K562 (cell line): ENCODE measurements around the gene TPI1. TPM values are rescaled to one million over a fixed set of nuclear protein-coding genes. Genes with fewer than 3 reads are reported as not detected.

Experiments used
- ATAC-seq: fragments of 200-7000 bp; cut with Tn5 transposase; 3 replicates; pipeline ENCODE4 v1.9.1; 2020; ENCODE audit warnings: moderate library complexity
- BruUV-seq: library from RNA; stranded (reverse); fragments of 400-500 nt; replicated peaks from 2 replicates; lab custom pipeline; 2021; lab: Mats Ljungman, UMichigan
- CTCF ChIA-PET: fragments of 300-600 bp; formaldehyde crosslinking; extraction: SDS; loops from one replicate; lab custom pipeline; 2021; ENCODE audit warnings: low intra/inter-chr PET ratio; lab: Yijun Ruan, JAX
- POLR2A ChIA-PET: fragments of 300-600, 350-650 bp; sonication (Branson Sonifier 250); formaldehyde crosslinking; extraction: SDS; loops from one replicate; lab custom pipeline; 2021; ENCODE audit warnings: antibody characterized with exemption, inconsistent platforms; lab: Yijun Ruan, JAX
- DNase-seq, 4 experiments: peaks; one replicate each; pipeline versions ENCODE4 v3.0.0 to v3.0.0-alpha.2; 2011 to 2018; ENCODE audit warnings: low spot score in 3 of 4, mixed read lengths in 3 of 4; ENCODE audit errors: extremely low read depth in 1 of 4
- FAIRE-seq: peaks from 2 replicates; lab custom pipeline; 2011; peaks lifted over from hg19 to GRCh38; lab: Jason Lieb, UNC
- H2AFZ ChIP-seq: 2 replicates; pipeline ENCODE4 v1.6.0; 2011; ENCODE audit warnings: low read depth, low read length, control low read depth, inconsistent platforms
- H3K27ac ChIP-seq: fragments of 200-600 bp; 3 replicates; pipeline ENCODE4 v1.8.0; 2011; ENCODE audit warnings: low read depth, mild to moderate bottlenecking, control low read depth, inconsistent platforms, low read length, moderate library complexity, mixed read lengths; ENCODE audit errors: extremely low read depth
- H3K27me3 ChIP-seq, 2 experiments: fragments of 300-600 bp in 1 of 2; 2 replicates in 1 of 2; 3 replicates in 1 of 2; pipeline versions ENCODE4 v1.6.0 to v1.8.0; 2011; ENCODE audit warnings: inconsistent platforms in 2 of 2, low read length in 2 of 2, mild to moderate bottlenecking in 1 of 2, mixed read lengths in 1 of 2, moderate library complexity in 1 of 2; ENCODE audit not compliant: control insufficient read depth in 2 of 2, insufficient read depth in 2 of 2
- H3K36me3 ChIP-seq: fragments of 300-600 bp; 3 replicates; pipeline ENCODE4 v1.8.0; 2011; ENCODE audit warnings: mild to moderate bottlenecking, low read length, inconsistent platforms; ENCODE audit not compliant: control insufficient read depth, insufficient read depth
- H3K4me1 ChIP-seq, 2 experiments: fragments of 200-600 bp in 1 of 2; replicated peaks in 1 of 2; 2 replicates in 1 of 2; 3 replicates in 1 of 2; pipeline versions ENCODE4 v1.5.1 to v1.8.0; 2011; ENCODE audit warnings: inconsistent platforms in 2 of 2, low read length in 2 of 2, mild to moderate bottlenecking in 1 of 2, mixed read lengths in 1 of 2, moderate library complexity in 1 of 2; ENCODE audit not compliant: control insufficient read depth in 2 of 2, insufficient read depth in 2 of 2
- H3K4me2 ChIP-seq: 2 replicates; pipeline ENCODE4 v1.6.1; 2011; ENCODE audit warnings: low read length, control low read depth, inconsistent platforms, mixed read lengths; ENCODE audit not compliant: insufficient read depth
- H3K4me3 ChIP-seq: fragments of 200-600 bp; sonication (generic), shearing (Covaris generic); 2 replicates; pipeline ENCODE4 v1.5.1; 2016; ENCODE audit warnings: control low read depth, inconsistent platforms
- H3K79me2 ChIP-seq: fragments of 200-600 bp; 3 replicates; pipeline ENCODE4 v1.8.0; 2011; ENCODE audit warnings: low read length, inconsistent platforms; ENCODE audit not compliant: control insufficient read depth, insufficient read depth
- H3K9ac ChIP-seq, 2 experiments: 2 replicates each; pipeline versions ENCODE4 v1.6.0 to v1.6.1; 2011; ENCODE audit warnings: low read depth in 2 of 2, low read length in 2 of 2, control low read depth in 1 of 2, inconsistent platforms in 1 of 2, mild to moderate bottlenecking in 1 of 2, mixed read lengths in 1 of 2; ENCODE audit not compliant: insufficient read depth in 1 of 2
- H3K9me1 ChIP-seq: one replicate; pipeline ENCODE4 v1.6.0; 2011; ENCODE audit warnings: inconsistent platforms, mild to moderate bottlenecking, low read length, moderate library complexity; ENCODE audit not compliant: control insufficient read depth, insufficient read depth
- H3K9me3 ChIP-seq: replicated peaks from 2 replicates; pipeline ENCODE4 v1.5.1; 2011; ENCODE audit warnings: low read depth, low read length, inconsistent platforms; ENCODE audit not compliant: control insufficient read depth, insufficient read depth
- H4K20me1 ChIP-seq: replicated peaks from 2 replicates; pipeline ENCODE4 v1.6.1; 2011; ENCODE audit warnings: low read length, inconsistent platforms, mixed read lengths; ENCODE audit not compliant: control insufficient read depth, insufficient read depth
- C11orf30 ChIP-seq: fragments of 450-650 bp; IDR thresholded peaks from 2 replicates; pipeline ENCODE4 v1.6.1; 2016; ENCODE audit warnings: low read depth, mild to moderate bottlenecking
- CEBPB ChIP-seq: fragments of 450-650 bp; IDR thresholded peaks from 2 replicates; pipeline ENCODE4 v1.6.1; 2016; ENCODE audit warnings: missing genetic modification characterization, missing compliant biosample characterization
- FUS ChIP-seq: fragments of 200-400 bp; formaldehyde crosslinking; optimal IDR thresholded peaks from 2 replicates; pipeline ENCODE3; 2017; ENCODE audit warnings: low read depth, low read length
- GATA2 ChIP-seq: sonication (generic); formaldehyde crosslinking; IDR thresholded peaks from 2 replicates; pipeline ENCODE4 v1.4.0; 2020; ENCODE audit warnings: mild to moderate bottlenecking, missing genetic modification reagents
- MYNN ChIP-seq, 2 experiments: sonication (generic); formaldehyde crosslinking in 1 of 2; IDR thresholded peaks; 2 replicates each; pipeline versions ENCODE4 v1.5.0 to v1.6.1; 2016 to 2020; ENCODE audit warnings: antibody characterized with exemption in 1 of 2, missing genetic modification reagents in 1 of 2
- NCOA2 ChIP-seq, 2 experiments: fragments of 450-650 bp; IDR thresholded peaks; 2 replicates each; pipeline ENCODE4 v1.6.1; 2018; ENCODE audit warnings: mild to moderate bottlenecking in 2 of 2, moderate library complexity in 1 of 2; ENCODE audit not compliant: partially characterized antibody in 2 of 2
- RAD21 ChIP-seq, 2 experiments: fragments of 250-450 bp in 1 of 2; fragments of 450-650 bp in 1 of 2; sonication (Bioruptor Pico) in 1 of 2; formaldehyde crosslinking in 1 of 2; IDR thresholded peaks in 1 of 2; conservative IDR thresholded peaks in 1 of 2; 2 replicates each; pipeline versions ENCODE4 v1.4.0 to v1.8.0; 2020 to 2022; ENCODE audit warnings: mild to moderate bottlenecking in 2 of 2, moderate library complexity in 1 of 2
- SMAD3 ChIP-seq: fragments of 450-650 bp; formaldehyde crosslinking; conservative IDR thresholded peaks from 2 replicates; pipeline ENCODE4 v1.4.0; 2020; ENCODE audit warnings: mild to moderate bottlenecking
- TARDBP ChIP-seq: fragments of 450-650 bp; IDR thresholded peaks from 2 replicates; pipeline ENCODE4 v1.6.1; 2016
- ZBTB17 ChIP-seq: fragments of 450-650 bp; formaldehyde crosslinking; IDR thresholded peaks from 2 replicates; pipeline ENCODE4 v1.4.0; 2020; ENCODE audit warnings: mild to moderate bottlenecking
- ZNF766 ChIP-seq: fragments of 200-800 bp; sonication (Bioruptor generic); conservative IDR thresholded peaks from 2 replicates; pipeline ENCODE4 v1.6.1; 2016; ENCODE audit warnings: missing genetic modification characterization, missing compliant biosample characterization
- WGBS: fragments of 100-300 bp; shearing (Covaris generic); methylation state at CpG from one replicate; pipeline ENCODE4 v1.1.6; 2016; ENCODE audit warnings: low coverage, mixed read lengths; ENCODE audit not compliant: insufficient coverage; ENCODE audit errors: missing lambda C conversion rate; 5-methylcytosine and 5-hydroxymethylcytosine counted together
- in situ Hi-C: fragments of 300-500 bp; cut with MboI; formaldehyde crosslinking; loops from 4 replicates; pipeline ENCODE4 v1.15.0; 2018; ENCODE audit warnings: inconsistent platforms, mixed read lengths
- intact Hi-C: fragments of 100-400 bp; cut with micrococcal nuclease; formaldehyde crosslinking; loops from 2 replicates; pipeline ENCODE4 v1.14.2; 2022
- polyA plus RNA-seq, 8 experiments: library from polyadenylated mRNA; depleted of rRNA in 4 of 8; stranded (reverse) in 5 of 8; unstranded in 3 of 8; fragments of >200 nt; fragmentation: Nextera tagmentation in 2 of 8; fragmentation: Illumina TruSeq in 1 of 8; extraction: Ambion mirVana in 2 of 8; extraction: Trizol in 1 of 8; gene quantifications; 2 replicates each; pipeline versions ENCODE4 v1.2.1 to v1.2.3, GENCODE V29; 2011 to 2014; ENCODE audit warnings: inconsistent platforms in 1 of 8, missing spikeins in 1 of 8
- total RNA-seq, 7 experiments: library from RNA; depleted of rRNA in 6 of 7; stranded (reverse); fragments of >200 nt in 6 of 7; fragmentation: Illumina TruSeq in 2 of 7; extraction: Trizol in 2 of 7; gene quantifications; 2 replicates each; pipeline versions ENCODE4 v1.2.1 to v1.2.3, GENCODE V29; 2011 to 2021; ENCODE audit warnings: low replicate concordance in 1 of 7

The TPI1 gene
- total and polyA plus RNA-seq, 9 of the 15 experiments (the other 6 are each of a cell fraction or from before 2014, with no cell fraction given) = 662 to 4,971 (median 892) TPM

- ATAC-seq (no peak), FAIRE-seq (peak; percentile 58), DNase-seq (no peak)
- TF ChIP-seq RAD21 (CRISPR knock-in tag; conservative IDR thresholded peaks at IDR 0.05 in 1 of 2, IDR thresholded peaks at IDR 0.05 in 1 of 2) (no peak), TARDBP (no peak), ZBTB17 (CRISPR knock-in tag) (no peak), ZNF766 (CRISPR knock-in tag) (no peak), GATA2 (no peak), C11orf30 (no peak), CEBPB (tag) (no peak), FUS (no peak), SMAD3 (no peak), NCOA2 (IDR thresholded peaks at IDR 0.05; ENCODE audit: partially characterized antibody in 2 of 2) (no peak), MYNN (IDR thresholded peaks at IDR 0.05) (no peak), MYNN (CRISPR knock-in tag; IDR thresholded peaks at IDR 0.05) (no peak)
- intact Hi-C loops (no loop called here), in situ Hi-C loops (no loop called here)
- POLR2A ChIA-PET = interaction anchor here (7.4 kb wide), 1 partner anchor 14 kb away, joined by 174 read pairs; the partner anchor contains the start of genes SPSB2 and TPI1
- Histone ChIP-seq H2AFZ (no peak overlapping the region), H3K4me1 (peaks cover 12 to 18% of the 10 kb centered on the region in 2 experiments; a peak in 4 of 5 replicates), H3K4me3 (no peak overlapping the region), H3K4me2 (peak overlapping the region; percentile 32; the same call in 1 of the 2 replicates), H3K79me2 (peaks cover 48% of the 10 kb centered on the region), H4K20me1 (no peaks in the 10 kb centered on the region; the same call in 1 of the 2 replicates), H3K27ac (no peak overlapping the region; the same call in 2 of the 3 replicates), H3K9me1 (peaks cover 3% of the 10 kb centered on the region), H3K27me3 (no peaks in the 10 kb centered on the region), H3K36me3 (peaks cover 67% of the 10 kb centered on the region), H3K9me3 (no peaks in the 10 kb centered on the region), H3K9ac (peak overlapping the region; percentile 49 to 62; a peak in 2 of 4 replicates)
- CTCF ChIA-PET = no interaction called here
- WGBS = 55% methylated on average over 4 of the region's 6 CpGs
- BruUV-seq = no TSS peak
Measured at GRCh38 chr12:6854036-6854435, 13.3 kb upstream of the TPI1 start.
